Epidermal melanocyte (primary cell): Measurements from ENCODE around the gene TLDC2.
"Not testable (repeated sequence)": the region's sequence is repeated elsewhere in the genome, so short reads cannot be mapped to it uniquely, and the experiment has no call there.

Experiments
- DNase-seq: peaks from one replicate; pipeline ENCODE4 v3.0.0; 2011; ENCODE audit warnings: low spot score; ENCODE audit not compliant: insufficient read length

Gene TLDC2

GRCh38 chr20:36866681-36867495 is 9.1 kb upstream of the TLDC2 start:
- DNase-seq: no peak

GRCh38 chr20:36871640-36872570 is 4.0 kb upstream of the TLDC2 start:
- no peak for DNase-seq

GRCh38 chr20:36872852-36873251 is 3.1 kb upstream of the TLDC2 start:
- DNase-seq: no peak

GRCh38 chr20:36873498-36874189 is 2.3 kb upstream of the TLDC2 start:
- no peak for DNase-seq

- DNase-seq: not testable (repeated sequence)
Measured at GRCh38 chr20:36875093-36875492, 845 bp upstream of the TLDC2 start.

GRCh38 chr20:36876473-36876833 is 515 bp downstream of the TLDC2 start:
- DNase-seq: no peak

DNA sequence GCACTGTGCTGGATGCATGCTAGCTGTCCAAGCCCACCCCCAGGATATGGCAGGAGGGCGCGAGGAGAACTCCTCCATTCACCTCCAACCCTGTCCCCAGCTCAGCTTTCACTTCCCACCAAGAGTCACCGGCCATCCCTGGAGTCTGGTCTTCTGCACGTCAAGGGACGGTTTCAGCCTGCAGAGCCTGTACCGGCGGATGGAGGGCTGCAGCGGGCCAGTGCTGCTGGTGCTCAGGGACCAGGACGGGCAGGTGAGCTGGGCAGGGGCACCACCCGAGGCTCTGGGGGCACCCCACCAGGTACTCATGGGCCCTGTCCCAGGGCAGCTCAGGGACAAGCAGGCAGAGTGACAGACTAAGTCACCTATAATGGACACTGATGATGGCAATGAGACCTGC is 3.0 kb downstream of the TLDC2 start:
- no peak for DNase-seq

DNA sequence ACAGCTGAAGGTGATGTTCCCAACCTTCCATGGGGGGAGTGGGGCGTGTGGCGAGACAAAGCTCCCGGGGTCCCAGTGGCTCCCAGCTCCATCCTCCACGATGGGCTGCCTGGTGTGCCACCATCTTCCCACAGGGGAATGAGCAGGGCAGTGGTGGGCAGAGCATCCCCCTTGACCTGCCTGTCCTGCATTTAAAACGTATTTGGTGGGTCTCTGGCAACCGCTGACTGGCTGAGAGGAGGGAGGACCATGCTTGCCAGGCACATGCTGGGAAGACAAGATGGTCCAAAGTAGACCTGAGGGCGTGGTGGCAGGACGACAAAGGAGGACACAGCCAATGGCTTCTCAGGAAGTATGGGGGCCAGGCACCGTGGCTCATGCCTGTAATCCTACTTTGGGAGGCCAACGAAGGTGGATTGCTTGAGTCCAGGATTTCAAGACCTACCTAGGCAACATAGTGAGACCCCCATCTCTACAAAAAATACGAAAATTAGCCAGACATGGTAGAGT is 4.9 kb downstream of the TLDC2 start:
- no peak for DNase-seq

GRCh38 chr20:36881331-36881730 is 5.4 kb downstream of the TLDC2 start:
- no peak for DNase-seq

DNA sequence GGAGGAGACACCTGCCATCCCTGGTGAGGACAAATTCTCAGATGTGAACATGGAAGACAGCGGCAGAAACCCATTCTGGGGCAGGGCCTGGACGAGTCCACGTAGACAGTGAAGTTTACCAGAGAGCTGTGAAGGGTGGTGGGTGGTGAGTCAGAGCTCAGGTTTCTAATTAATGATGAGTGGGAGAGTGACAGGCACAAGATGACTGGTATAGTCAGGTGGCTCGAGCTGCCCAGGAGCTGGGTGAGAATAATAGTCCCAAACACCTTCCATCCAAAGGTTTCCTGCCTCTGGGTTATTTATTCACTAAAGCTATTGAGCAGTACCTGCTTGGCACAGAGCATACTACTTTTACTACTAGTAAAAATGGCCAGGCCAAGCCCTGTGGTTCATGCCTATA is 6.0 kb downstream of the TLDC2 start:
- DNase-seq: no peak

GRCh38 chr20:36883977-36884535 is 8.1 kb downstream of the TLDC2 start:
- no peak for DNase-seq

- no peak for DNase-seq
Measured at GRCh38 chr20:36885356-36885755, 9.4 kb downstream of the TLDC2 start.

GRCh38 chr20:36886859-36887751 is 11.2 kb downstream of the TLDC2 start:
- peak; percentile 89 for DNase-seq

GRCh38 chr20:36887752-36888090 is 11.8 kb downstream of the TLDC2 start:
- DNase-seq: no peak

DNA sequence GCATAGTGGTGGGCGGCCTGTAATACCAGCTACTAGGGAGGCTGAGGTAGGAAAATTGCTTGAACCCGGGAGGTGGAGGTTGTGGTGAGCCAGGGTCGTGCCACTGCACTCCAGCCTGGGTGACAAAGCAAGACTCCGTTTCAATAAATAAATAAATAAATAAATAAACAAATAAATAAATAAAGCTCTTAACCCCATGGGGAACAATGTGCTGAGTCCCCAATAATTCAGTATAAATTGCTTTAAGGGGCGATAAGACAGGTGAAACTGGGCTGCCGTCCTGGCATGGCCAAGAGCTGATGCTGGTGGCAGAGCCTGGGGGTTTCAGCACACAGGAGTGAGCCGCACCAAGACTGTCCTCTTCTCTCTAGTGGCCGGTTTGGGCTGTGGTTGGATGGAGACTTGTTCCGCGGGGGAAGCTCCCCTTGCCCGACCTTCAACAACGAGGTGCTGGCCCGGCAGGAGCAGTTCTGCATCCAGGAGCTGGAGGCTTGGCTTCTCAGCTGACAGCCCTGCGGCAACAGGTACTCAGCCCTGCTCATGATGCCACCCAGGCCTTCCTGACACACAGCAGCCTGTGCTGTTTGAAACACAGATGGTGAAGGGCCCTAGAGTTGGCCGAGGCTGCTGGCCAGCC is 13.1 kb downstream of the TLDC2 start:
- DNase-seq: no peak

GRCh38 chr20:36890586-36890985 is 14.6 kb downstream of the TLDC2 start:
- DNase-seq: no peak

DNA sequence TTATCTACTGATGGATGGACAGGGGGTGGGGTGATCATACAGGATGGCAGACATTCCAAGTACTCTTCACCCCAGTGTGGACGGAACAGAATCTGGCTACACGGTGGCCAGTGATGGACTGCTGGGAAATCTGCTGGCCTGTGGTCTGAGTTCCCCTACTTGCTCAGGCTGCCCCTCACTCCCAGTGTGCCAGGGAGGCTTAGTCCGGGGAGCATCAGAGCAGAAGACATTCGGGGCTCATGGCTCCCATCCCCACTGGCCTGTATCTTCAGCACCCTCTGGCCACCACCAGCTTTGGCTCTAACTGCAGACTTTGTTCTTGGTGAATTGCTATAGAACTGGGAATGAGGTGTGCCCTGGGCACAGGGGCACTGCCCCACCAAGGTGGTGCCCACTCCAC is 15.3 kb downstream of the TLDC2 start:
- DNase-seq: no peak

DNA sequence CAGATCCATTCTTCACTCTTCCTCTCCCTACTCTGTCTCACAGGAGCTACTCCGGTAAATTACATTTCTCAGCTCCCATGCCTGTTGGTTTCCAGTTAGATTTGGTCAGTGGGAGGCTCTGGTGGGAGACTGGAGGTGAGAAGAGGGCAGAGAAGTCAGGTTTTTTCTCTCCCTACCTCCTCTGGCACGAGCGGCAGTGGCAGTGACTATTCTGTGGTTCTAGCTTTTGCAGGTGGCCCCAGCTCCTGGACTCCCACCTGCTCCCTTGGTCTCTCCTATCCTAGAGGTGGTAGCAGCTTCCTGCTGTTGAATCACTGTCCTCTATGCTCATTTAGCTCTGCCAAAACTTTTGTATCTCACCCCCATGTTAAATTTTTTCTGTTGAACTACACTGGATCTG is 17.9 kb downstream of the TLDC2 start:
- DNase-seq: no peak

DNA sequence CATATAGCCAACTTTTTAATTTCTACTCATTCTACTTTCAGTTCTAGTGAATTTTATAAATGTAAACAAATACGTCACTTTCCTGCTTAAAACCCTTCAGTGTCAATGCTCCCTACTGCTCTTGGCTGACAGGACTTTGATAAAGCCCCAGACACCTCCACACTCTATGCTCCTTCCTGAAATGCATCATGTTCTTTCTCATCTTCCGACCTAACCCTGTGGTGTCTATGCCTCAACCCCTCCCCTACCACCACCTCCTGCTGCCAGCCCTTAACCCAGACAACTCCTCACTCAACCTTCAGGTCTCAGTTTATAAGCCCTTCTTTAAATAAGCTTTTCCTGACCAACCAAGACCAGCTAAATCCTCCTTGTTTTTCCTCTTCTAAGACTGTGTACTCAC is 19.1 kb downstream of the TLDC2 start:
- no peak for DNase-seq

- DNase-seq: no peak
Measured at GRCh38 chr20:36904690-36905089, 28.8 kb downstream of the TLDC2 start.
